Neural cell (in vitro differentiated cells): Measurements from ENCODE around the gene ELOB. TPM values are rescaled to one million over a fixed set of nuclear protein-coding genes. Genes with fewer than 3 reads are reported as not detected.

Source experiments
- H2AFZ ChIP-seq: fragments of 200-600, 300-800 bp; sonication (generic), shearing (Covaris generic); 2 replicates; pipeline ENCODE4 v1.6.0; 2014; ENCODE audit warnings: low read depth, mild to moderate bottlenecking, antibody characterized with exemption, low read length, moderate library complexity
- H3F3A ChIP-seq: fragments of 200-600 bp; shearing (Covaris generic); 2 replicates; pipeline ENCODE4 v1.6.1; 2016; ENCODE audit warnings: mild to moderate bottlenecking, moderate library complexity, mixed read lengths, antibody characterized with exemption, low read length; ENCODE audit not compliant: insufficient read depth, poor library complexity, severe bottlenecking
- H3K27ac ChIP-seq: fragments of 200-600, 300-800 bp; sonication (generic), shearing (Covaris generic); 2 replicates; pipeline ENCODE4 v1.5.1; 2014; ENCODE audit warnings: mild to moderate bottlenecking, low read length, moderate library complexity
- H3K27me3 ChIP-seq: fragments of 300-800, 200-600 bp; sonication (generic), shearing (Covaris generic); 2 replicates; pipeline ENCODE4 v1.6.0; 2014; ENCODE audit warnings: mild to moderate bottlenecking, low read depth, low read length, moderate library complexity; ENCODE audit not compliant: insufficient read depth
- H3K36me3 ChIP-seq: fragments of 300-800, 200-600 bp; sonication (generic), shearing (Covaris generic); 2 replicates; pipeline ENCODE4 v1.5.1; 2014; ENCODE audit warnings: mild to moderate bottlenecking, antibody characterized with exemption, low read length, moderate library complexity; ENCODE audit not compliant: insufficient read depth
- H3K4me2 ChIP-seq: fragments of 300-800, 200-600 bp; sonication (generic), shearing (Covaris generic); 2 replicates; pipeline ENCODE4 v1.6.0; 2014; ENCODE audit warnings: mild to moderate bottlenecking, low read length
- H3K4me3 ChIP-seq: fragments of 300-800, 200-600 bp; sonication (generic), shearing (Covaris generic); 2 replicates; pipeline ENCODE4 v1.5.1; 2014; ENCODE audit warnings: mild to moderate bottlenecking, low read length, moderate library complexity
- H3K79me2 ChIP-seq: fragments of 200-600 bp; shearing (Covaris generic); replicated peaks from 2 replicates; pipeline ENCODE4 v1.6.0; 2014; ENCODE audit warnings: mild to moderate bottlenecking, low read length, moderate library complexity; ENCODE audit not compliant: insufficient read depth
- H3K9ac ChIP-seq: fragments of 300-800, 200-600 bp; sonication (generic), shearing (Covaris generic); 2 replicates; pipeline ENCODE4 v1.6.1; 2016; ENCODE audit warnings: mild to moderate bottlenecking, low read length, mixed read lengths
- H3K9me2 ChIP-seq: fragments of 200-600 bp; shearing (Covaris generic); 2 replicates; pipeline ENCODE4 v1.6.1; 2016; ENCODE audit warnings: mild to moderate bottlenecking, low read length, mixed read lengths; ENCODE audit not compliant: insufficient read depth
- H3K9me3 ChIP-seq: fragments of 200-600, 300-800 bp; sonication (generic), shearing (Covaris generic); 2 replicates; pipeline ENCODE4 v1.6.1; 2016; ENCODE audit warnings: mild to moderate bottlenecking, mixed run types, low read length, moderate library complexity, mixed read lengths
- H4K20me1 ChIP-seq: fragments of 200-600 bp; shearing (Covaris generic); 2 replicates; pipeline ENCODE4 v1.6.1; 2016; ENCODE audit warnings: mild to moderate bottlenecking, mixed run types; ENCODE audit not compliant: insufficient read depth
- CTCF ChIP-seq: fragments of 450-650 bp; IDR thresholded peaks from 2 replicates; pipeline ENCODE4 v1.5.1; 2014; ENCODE audit warnings: antibody characterized with exemption, mild to moderate bottlenecking, moderate library complexity; ENCODE audit not compliant: poor library complexity, severe bottlenecking
- EP300 ChIP-seq: fragments of 450-650 bp; conservative IDR thresholded peaks from 2 replicates; pipeline ENCODE4 v1.6.1; 2014; ENCODE audit warnings: antibody characterized with exemption, mild to moderate bottlenecking, moderate library complexity; ENCODE audit not compliant: poor library complexity, severe bottlenecking
- EZH2 ChIP-seq: fragments of 200-600, 300-800 bp; shearing (Covaris generic), sonication (generic); IDR thresholded peaks from 2 replicates; pipeline ENCODE4 v1.6.1; 2014; ENCODE audit warnings: antibody characterized with exemption, low read length, borderline replicate concordance, mild to moderate bottlenecking; ENCODE audit not compliant: insufficient read depth, poor library complexity, severe bottlenecking
- MXI1 ChIP-seq: fragments of 450-650 bp; conservative IDR thresholded peaks from 2 replicates; pipeline ENCODE4 v1.6.1; 2014; ENCODE audit warnings: antibody characterized with exemption, mild to moderate bottlenecking; ENCODE audit not compliant: poor library complexity, severe bottlenecking
- POLR2AphosphoS5 ChIP-seq: IDR thresholded peaks from 2 replicates; pipeline ENCODE4 v1.6.1; 2012
- RAD21 ChIP-seq: fragments of 450-650 bp; conservative IDR thresholded peaks from 2 replicates; pipeline ENCODE4 v1.6.1; 2014; ENCODE audit warnings: antibody characterized with exemption, mild to moderate bottlenecking, moderate library complexity
- REST ChIP-seq: IDR thresholded peaks from 2 replicates; pipeline ENCODE4 v1.6.1; 2012; ENCODE audit warnings: borderline replicate concordance
- SMC3 ChIP-seq: fragments of 450-650 bp; conservative IDR thresholded peaks from 2 replicates; pipeline ENCODE4 v1.6.1; 2014; ENCODE audit warnings: antibody characterized with exemption, mild to moderate bottlenecking, moderate library complexity; ENCODE audit not compliant: poor library complexity
- TAF1 ChIP-seq: IDR thresholded peaks from 2 replicates; pipeline ENCODE4 v1.6.1; 2012; ENCODE audit warnings: low read depth
- polyA plus RNA-seq: library from polyadenylated mRNA; depleted of rRNA; stranded (reverse); fragments of >200 nt; gene quantifications from 2 replicates; pipeline ENCODE4 v1.2.3, GENCODE V29; 2014

Gene ELOB
- polyA plus RNA-seq, 1 donor from 2014 or later, result 513 TPM

GRCh38 chr16:2749936-2750335, 27.1 kb downstream of the ELOB start:
- H3K27me3 ChIP-seq, result no peaks in the 10 kb centered on the region
- no peaks in the 10 kb centered on the region for H3K36me3 ChIP-seq
- H3K9ac ChIP-seq, result no peak overlapping the region
- peaks cover 3% of the 10 kb centered on the region for H3F3A ChIP-seq
- H3K9me3 ChIP-seq, result no peaks in the 10 kb centered on the region
- H3K9me2 ChIP-seq, result no peaks in the 10 kb centered on the region
- no peak overlapping the region for H2AFZ ChIP-seq
- peaks cover under 1% of the 10 kb centered on the region for H4K20me1 ChIP-seq
- peaks cover 23% of the 10 kb centered on the region for H3K79me2 ChIP-seq
- H3K4me3 ChIP-seq, result no peak overlapping the region
- H3K4me2 ChIP-seq, result no peak overlapping the region
- no peak for TF ChIP-seq TAF1
- TF ChIP-seq RAD21, result no peak
- TF ChIP-seq POLR2AphosphoS5, result no peak
- no peak for TF ChIP-seq EZH2
- TF ChIP-seq MXI1, result no peak
- TF ChIP-seq REST, result no peak
- TF ChIP-seq EP300, result no peak
- no peak overlapping the region for H3K27ac ChIP-seq

GRCh38 chr16:2749476-2749875, 27.6 kb downstream of the ELOB start:
- no peaks in the 10 kb centered on the region for H4K20me1 ChIP-seq
- TF ChIP-seq SMC3 (no peak), POLR2AphosphoS5 (no peak), MXI1 (no peak), TAF1 (no peak), EP300 (no peak), REST (no peak), CTCF (no peak), EZH2 (no peak)

More at GRCh38 chr16:2749476-2749875, 27.6 kb downstream of the ELOB start:
- Histone ChIP-seq H3K4me2 (no peak overlapping the region), H3K36me3 (no peaks in the 10 kb centered on the region), H3K9me3 (no peaks in the 10 kb centered on the region), H3K9me2 (no peaks in the 10 kb centered on the region), H2AFZ (no peak overlapping the region), H3K27me3 (no peaks in the 10 kb centered on the region), H3K4me3 (no peak overlapping the region), H3F3A (peaks cover 3% of the 10 kb centered on the region), H3K27ac (no peak overlapping the region), H3K9ac (no peak overlapping the region), H3K79me2 (peaks cover 18% of the 10 kb centered on the region)
